OCI-LY7 (cell line): ENCODE results near the gene RBMS2. TPM values are rescaled to one million over a fixed set of nuclear protein-coding genes. Genes with fewer than 3 reads are reported as not detected.

ENCODE experiments used
- BruUV-seq: library from RNA; stranded (reverse); fragments of 400-500 nt; replicated peaks from 2 replicates; lab custom pipeline; 2021; lab: Mats Ljungman, UMichigan
- CTCF ChIA-PET: fragments of 300-600 bp; sonication (Branson Sonifier 250); formaldehyde crosslinking; loops from one replicate; lab custom pipeline; 2022; ENCODE audit warnings: antibody characterized with exemption; ENCODE audit not compliant: unreplicated experiment; lab: Charles Lee
- POLR2A ChIA-PET: fragments of 300-600 bp; sonication (Branson Sonifier 250); formaldehyde crosslinking; loops from one replicate; lab custom pipeline; 2022; ENCODE audit warnings: antibody characterized with exemption; lab: Charles Lee
- DNase-seq: peaks from one replicate; pipeline ENCODE4 v3.0.0-alpha.2; 2015; ENCODE audit warnings: low spot score
- H2AFZ ChIP-seq: fragments of 200-600 bp; sonication (generic), shearing (Covaris generic); 2 replicates; pipeline ENCODE4 v1.6.1; 2014; ENCODE audit warnings: mild to moderate bottlenecking, antibody characterized with exemption, low read length, moderate library complexity
- H3K27ac ChIP-seq: fragments of 200-600 bp; sonication (generic); 2 replicates; pipeline ENCODE4 v1.5.1; 2014; ENCODE audit warnings: mixed run types, low read depth, mild to moderate bottlenecking, moderate library complexity, low read length, inconsistent platforms; ENCODE audit not compliant: poor library complexity, severe bottlenecking
- H3K36me3 ChIP-seq: fragments of 200-600 bp; sonication (generic); 2 replicates; pipeline ENCODE4 v1.6.1; 2014; ENCODE audit warnings: mild to moderate bottlenecking, antibody characterized with exemption, low read length, moderate library complexity, mixed read lengths; ENCODE audit not compliant: insufficient read depth
- H3K4me1 ChIP-seq: fragments of 200-600 bp; sonication (generic); 2 replicates; pipeline ENCODE4 v1.5.1; 2014; ENCODE audit warnings: mild to moderate bottlenecking, low read length; ENCODE audit not compliant: insufficient read depth, poor library complexity, severe bottlenecking
- H3K4me2 ChIP-seq: fragments of 200-600 bp; sonication (generic); 2 replicates; pipeline ENCODE4 v1.6.1; 2014; ENCODE audit warnings: mild to moderate bottlenecking, low read length
- H3K4me3 ChIP-seq: fragments of 200-600 bp; sonication (generic); 2 replicates; pipeline ENCODE4 v1.5.1; 2014; ENCODE audit warnings: mild to moderate bottlenecking, low read depth, low read length; ENCODE audit not compliant: poor library complexity, severe bottlenecking
- H3K79me2 ChIP-seq: fragments of 200-600 bp; sonication (generic); 2 replicates; pipeline ENCODE4 v1.6.1; 2016; ENCODE audit warnings: low read depth, mild to moderate bottlenecking, low read length, moderate library complexity, mixed read lengths; ENCODE audit not compliant: insufficient read depth
- H3K9me2 ChIP-seq: fragments of 200-600 bp; sonication (generic); 2 replicates; pipeline ENCODE4 v1.6.1; 2016; ENCODE audit warnings: mild to moderate bottlenecking, low read length, mixed read lengths; ENCODE audit not compliant: insufficient read depth
- H3K9me3 ChIP-seq: fragments of 200-600 bp; sonication (generic); 2 replicates; pipeline ENCODE4 v1.6.1; 2014; ENCODE audit warnings: mild to moderate bottlenecking, mixed run types, low read length, mixed read lengths
- H4K20me1 ChIP-seq: fragments of 200-600 bp; sonication (generic); 2 replicates; pipeline ENCODE4 v1.6.1; 2014; ENCODE audit warnings: mild to moderate bottlenecking, antibody characterized with exemption, low read length, moderate library complexity, mixed read lengths; ENCODE audit not compliant: insufficient read depth
- CTCF ChIP-seq: fragments of 200-600 bp; sonication (generic); conservative IDR thresholded peaks from 2 replicates; pipeline ENCODE4 v1.5.1; 2014; ENCODE audit warnings: mild to moderate bottlenecking, antibody characterized with exemption, low read length, moderate library complexity, mixed read lengths
- EZH2phosphoT487 ChIP-seq: fragments of 200-600 bp; sonication (generic); IDR thresholded peaks from 2 replicates; pipeline ENCODE4 v1.6.1; 2018; ENCODE audit warnings: low read depth, borderline replicate concordance, mild to moderate bottlenecking, mixed run types, antibody characterized with exemption, low read length, moderate library complexity, mixed read lengths
- intact Hi-C: fragments of 100-400 bp; cut with micrococcal nuclease; formaldehyde crosslinking; loops from one replicate; pipeline ENCODE4 v1.10.0; 2022; ENCODE audit not compliant: unreplicated experiment
- total RNA-seq, 2 experiments: library from RNA; depleted of rRNA in 1 of 2; stranded (reverse); fragments of >200 nt in 1 of 2; shearing (Covaris generic) in 1 of 2; gene quantifications; 2 replicates each; pipeline ENCODE4 v1.2.3, GENCODE V29; 2014 to 2022

Gene RBMS2
- total RNA-seq, 2 experiments from 2014 or later, result 0.27 to 0.32 TPM

DNA sequence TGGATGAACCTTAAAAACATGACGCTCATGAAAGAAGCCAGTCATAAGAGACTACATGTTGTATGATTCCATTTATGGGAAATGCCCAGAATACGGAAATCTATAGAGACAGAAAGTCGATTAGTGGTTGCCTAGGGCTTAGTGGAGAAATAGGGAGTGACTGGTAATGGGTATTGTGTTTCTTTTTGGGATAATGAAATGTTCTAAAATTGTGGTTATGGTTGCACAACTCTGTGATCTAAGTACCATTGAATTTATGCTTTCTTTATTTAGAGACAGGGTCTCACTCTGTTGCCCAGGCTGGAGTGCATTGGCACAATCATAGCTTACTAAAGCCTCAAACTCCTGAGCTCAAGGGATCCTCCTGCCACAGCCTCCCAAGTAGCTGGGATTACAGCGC, 8.0 kb downstream of the RBMS2 start:
- Histone ChIP-seq H3K4me1 (no peaks in the 10 kb centered on the region), H4K20me1 (no peaks in the 10 kb centered on the region), H3K9me2 (no peaks in the 10 kb centered on the region), H3K36me3 (no peaks in the 10 kb centered on the region), H3K79me2 (no peaks in the 10 kb centered on the region), H3K4me2 (no peak overlapping the region), H3K27ac (no peak overlapping the region), H3K9me3 (no peaks in the 10 kb centered on the region), H2AFZ (no peak overlapping the region), H3K4me3 (no peak overlapping the region)
- intact Hi-C loops, result no loop called here
- no peak for DNase-seq
- POLR2A ChIA-PET, result interaction anchor here (0.6 to 0.7 kb wide), 3 partner anchors 22 to 324 kb away, joined by 3 read pairs; no protein-coding TSS in a partner anchor
- CTCF ChIA-PET, result no interaction called here
- no TSS peak for BruUV-seq
- no peak for TF ChIP-seq CTCF
- TF ChIP-seq EZH2phosphoT487, result no peak

DNA sequence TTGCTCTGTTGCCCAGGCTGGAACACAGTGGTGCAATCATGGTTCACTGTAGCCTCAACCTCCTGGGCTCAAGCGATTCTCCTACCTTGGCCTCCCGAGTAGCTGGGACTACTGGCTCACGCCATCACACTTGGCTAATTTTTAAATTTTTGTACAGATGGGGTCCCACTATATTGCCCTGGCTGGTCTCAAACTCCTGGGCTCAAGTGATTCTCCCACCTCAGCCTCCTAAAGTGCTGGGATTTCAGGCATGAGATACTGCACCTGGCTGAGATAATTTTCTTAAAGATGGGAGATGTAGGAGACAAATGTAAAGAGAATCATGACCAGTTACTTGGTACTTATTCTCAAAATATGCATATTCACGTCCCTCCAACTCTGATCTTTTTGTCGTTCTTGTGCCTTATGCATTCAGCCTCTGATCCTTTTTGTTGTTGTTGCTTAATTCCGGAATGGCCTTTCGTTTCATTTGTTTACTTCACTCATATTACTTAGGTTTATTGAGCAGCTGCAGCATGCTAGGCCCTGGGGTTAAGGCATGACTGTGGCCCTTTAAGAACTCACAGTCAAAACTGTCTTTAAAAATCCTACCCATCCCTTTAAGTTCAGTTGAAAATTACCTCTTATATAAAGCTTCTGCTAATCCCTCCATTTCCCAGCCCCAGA, 8.9 kb downstream of the RBMS2 start:
- CTCF ChIA-PET, result no interaction called here

More for the DNA sequence above, 8.9 kb downstream of the RBMS2 start:
- H3K4me2 ChIP-seq, result no peak overlapping the region
- BruUV-seq, result no TSS peak
- no peaks in the 10 kb centered on the region for H4K20me1 ChIP-seq
- H3K79me2 ChIP-seq, result no peaks in the 10 kb centered on the region
- H3K9me2 ChIP-seq, result no peaks in the 10 kb centered on the region
- DNase-seq, result no peak
- no peak overlapping the region for H3K4me3 ChIP-seq
- H3K27ac ChIP-seq, result no peak overlapping the region
- no peaks in the 10 kb centered on the region for H3K9me3 ChIP-seq
- no peaks in the 10 kb centered on the region for H3K4me1 ChIP-seq
- POLR2A ChIA-PET, result interaction anchor here (0.5 to 1.1 kb wide), 4 partner anchors 9 to 325 kb away, joined by 3 to 6 read pairs (median 4); partner anchors contain the start of gene RBMS2
- TF ChIP-seq CTCF (no peak), EZH2phosphoT487 (no peak)
- intact Hi-C loops, result no loop called here
- H3K36me3 ChIP-seq, result no peaks in the 10 kb centered on the region
- H2AFZ ChIP-seq, result no peak overlapping the region
